SIG-M5 treated with dmso at 0.1 percent for 504 hours (cell line): ENCODE data around the gene CDH13.

ENCODE experiments used
- DNase-seq: peaks from one replicate; lab custom pipeline; 2025; ENCODE audit not compliant: unreplicated experiment; lab: John Stamatoyannopoulos, UW

Gene CDH13

DNA sequence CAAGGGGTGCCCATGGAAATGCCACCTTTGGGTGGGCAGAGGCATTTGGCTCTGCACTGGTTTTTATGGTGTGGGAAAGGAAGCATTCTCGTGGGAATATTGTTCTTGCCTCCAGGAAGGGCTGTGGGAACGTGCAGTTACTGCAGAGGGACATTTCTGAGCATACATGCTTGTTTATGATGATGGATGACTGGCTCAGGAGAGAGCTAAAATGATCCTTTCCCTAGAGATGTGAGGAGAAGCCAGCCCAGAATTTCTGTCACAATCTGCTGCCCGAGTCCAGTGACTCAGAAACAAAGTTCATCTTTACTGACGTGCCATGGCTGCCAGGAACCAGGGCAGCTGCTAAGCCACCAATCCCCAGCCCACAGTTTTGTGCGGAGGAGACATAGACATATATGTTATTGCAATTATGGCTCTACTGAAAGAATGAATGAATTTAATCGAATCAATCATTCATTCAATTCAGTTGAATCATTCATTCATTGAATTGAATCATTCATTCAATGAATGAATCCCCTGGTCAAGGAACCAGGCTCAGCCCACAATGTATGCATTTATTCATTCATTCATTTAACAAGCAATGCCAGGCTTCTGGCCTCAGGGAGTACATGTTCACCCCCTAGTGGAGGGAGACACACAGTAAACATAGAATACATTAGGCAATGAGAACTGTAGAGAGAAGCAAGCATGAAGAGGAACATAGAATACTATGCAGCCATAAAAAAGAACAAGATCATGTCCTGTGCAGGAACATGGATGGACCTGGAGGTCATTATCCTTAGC lies 766.6 kb downstream of the CDH13 start:
- no peak for DNase-seq

GRCh38 chr16:83397601-83398291 lies 771.0 kb downstream of the CDH13 start:
- no peak for DNase-seq

- DNase-seq = no peak
Measured at GRCh38 chr16:83400234-83400633, 773.5 kb downstream of the CDH13 start.

DNA sequence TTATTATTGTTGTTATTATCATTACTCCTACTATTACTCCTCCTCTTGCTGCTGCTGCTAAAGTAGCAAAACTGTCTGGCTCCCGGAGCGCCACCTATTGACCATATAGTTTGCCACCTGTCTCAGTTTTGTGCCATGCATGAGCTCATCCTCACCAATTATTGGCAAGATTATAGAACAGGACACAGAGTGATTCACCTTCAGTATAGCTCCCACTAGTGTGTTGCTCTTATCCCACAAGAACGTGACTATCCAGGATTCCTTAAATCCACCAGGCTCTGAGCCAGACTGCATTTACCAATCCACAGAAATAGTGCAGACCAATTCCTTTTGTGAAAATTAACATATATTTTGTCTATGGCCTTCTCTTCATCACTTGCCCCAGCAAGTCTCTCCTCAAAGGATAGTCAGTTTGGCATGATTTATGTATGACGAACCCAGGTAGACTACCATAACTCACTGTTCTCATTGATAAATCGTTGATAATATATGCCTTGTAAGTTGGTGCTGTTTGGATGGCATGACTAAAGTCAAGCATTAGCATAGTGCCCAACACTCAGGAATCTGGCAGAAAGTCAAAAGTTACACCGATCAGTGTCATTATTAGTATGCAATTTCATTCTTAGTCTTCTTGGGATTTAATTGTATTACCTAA lies 775.5 kb downstream of the CDH13 start:
- DNase-seq = no peak

DNA sequence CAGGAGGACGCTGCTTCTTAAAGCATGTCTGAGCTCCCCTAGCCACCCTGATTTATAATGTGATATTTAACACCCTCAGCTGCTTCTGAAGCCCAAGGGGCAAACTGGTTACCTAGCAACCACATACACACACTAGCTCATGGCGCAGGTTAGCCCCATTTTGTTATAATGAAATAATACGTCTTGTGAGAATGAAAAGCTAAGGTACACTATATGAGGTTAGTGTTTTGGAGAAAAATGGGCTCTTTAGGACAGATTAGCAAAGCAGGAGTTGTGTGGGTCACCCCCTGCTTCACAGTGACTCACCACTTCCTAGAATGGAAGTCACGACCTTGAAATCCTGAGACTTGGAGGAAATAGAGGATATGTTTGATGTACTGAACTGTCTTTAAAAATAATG lies 776.2 kb downstream of the CDH13 start:
- DNase-seq = no peak

DNA sequence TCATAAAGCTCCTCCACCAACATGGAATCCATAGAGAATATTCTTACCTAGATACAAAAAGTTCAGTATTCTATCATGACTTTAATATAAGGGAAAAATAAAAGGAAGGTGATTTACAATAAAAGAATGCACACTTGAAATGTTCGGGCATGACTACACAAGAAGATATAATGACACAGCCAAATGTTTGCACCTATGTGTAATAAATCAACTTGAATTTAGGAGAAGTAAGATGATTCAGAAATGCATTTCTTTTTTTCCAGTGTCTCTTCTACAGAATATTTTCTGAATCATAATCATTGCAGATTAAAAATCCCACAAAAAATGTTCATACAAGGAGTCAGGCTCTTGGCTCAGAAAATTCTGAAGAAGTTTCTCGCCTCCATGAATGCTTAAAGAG lies 777.0 kb downstream of the CDH13 start:
- DNase-seq = no peak

- DNase-seq = no peak
Measured at GRCh38 chr16:83404261-83404660, 777.5 kb downstream of the CDH13 start.

- DNase-seq = no peak
Measured at GRCh38 chr16:83407928-83408327, 781.2 kb downstream of the CDH13 start.

DNA sequence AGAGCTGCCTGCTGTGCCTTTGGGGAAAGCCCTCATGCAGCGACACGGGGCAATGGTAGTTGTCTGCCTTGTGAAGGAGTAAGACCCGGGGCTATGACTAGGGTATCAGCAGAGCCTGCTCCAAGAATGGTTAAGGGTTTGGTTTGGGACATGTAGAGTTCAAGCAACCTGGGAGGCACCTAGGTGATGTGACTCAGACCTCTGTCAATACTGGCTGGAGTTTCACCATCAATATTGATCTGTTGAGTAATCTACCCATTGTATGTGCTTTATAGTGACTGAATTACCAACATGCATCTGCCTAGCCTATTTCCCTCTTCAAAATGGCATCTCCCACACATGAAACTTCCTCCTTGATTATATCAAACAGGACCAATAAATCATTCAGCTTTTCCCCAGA lies 782.6 kb downstream of the CDH13 start:
- DNase-seq = no peak

DNA sequence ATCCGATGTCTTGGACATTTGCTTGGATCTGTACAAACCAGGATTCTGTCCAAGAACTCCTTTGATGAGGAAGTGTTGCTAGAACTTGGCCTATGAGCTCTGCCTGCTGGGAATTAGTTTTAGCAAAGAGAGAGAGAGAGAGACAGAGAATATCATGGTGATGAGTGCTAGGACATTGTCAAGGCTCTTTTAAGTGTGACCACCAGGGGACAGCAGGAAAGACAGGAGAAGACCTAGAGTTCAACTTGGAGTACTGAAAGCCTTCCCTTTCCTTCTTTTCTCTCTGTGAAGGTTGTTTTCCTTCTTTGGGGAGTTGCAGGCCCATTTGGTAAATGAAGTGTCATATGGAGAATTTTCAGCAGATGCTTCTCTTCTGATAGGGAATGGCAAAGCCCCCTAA lies 791.8 kb downstream of the CDH13 start:
- DNase-seq = no peak

DNA sequence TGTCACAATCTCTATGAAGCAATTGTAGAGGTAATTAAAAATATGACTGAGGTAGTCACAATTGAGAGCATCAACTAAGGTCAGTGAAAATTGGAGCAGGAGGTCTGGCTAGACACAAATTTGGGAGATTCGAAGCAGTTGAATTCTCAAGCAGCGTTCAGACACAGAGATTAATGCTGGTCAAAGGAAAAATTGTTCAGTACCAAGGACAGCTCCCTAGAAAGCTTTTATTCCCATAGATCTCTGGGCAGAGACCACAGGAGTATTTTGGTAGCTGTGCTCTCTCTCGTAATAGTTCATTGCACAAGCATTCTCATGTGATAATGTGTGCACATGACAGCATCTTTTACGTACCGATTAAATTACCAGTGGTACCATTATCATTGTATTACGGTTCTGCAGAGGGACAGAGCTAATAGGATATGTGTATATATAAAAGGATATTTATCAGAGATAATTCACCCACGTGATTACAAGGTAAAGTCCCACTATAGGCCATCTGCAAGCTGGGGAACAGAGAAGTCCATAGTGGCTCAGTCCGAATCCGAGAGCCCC lies 793.5 kb downstream of the CDH13 start:
- DNase-seq = no peak

DNA sequence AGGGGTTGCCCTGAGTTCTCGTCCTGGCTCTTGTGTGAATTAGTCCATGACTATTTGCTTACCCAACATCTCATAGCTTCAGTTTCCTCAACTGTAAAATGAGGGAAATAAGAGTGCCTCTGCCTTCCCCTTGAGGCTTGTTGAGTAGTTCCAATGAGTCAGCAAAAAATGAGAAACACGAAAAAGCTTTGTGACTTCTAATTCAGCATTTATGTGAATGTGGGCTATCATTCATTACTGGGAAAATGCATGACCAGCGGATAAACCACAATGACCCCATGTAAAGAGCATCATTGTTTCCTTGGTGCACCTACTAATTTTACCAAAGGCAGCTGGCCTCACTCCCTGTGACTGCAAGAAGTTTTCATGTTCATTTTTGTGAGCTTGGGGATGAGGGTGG lies 806.4 kb downstream of the CDH13 start:
- DNase-seq = no peak

GRCh38 chr16:83437036-83437435 lies 810.3 kb downstream of the CDH13 start:
- no peak for DNase-seq

- DNase-seq = no peak
Measured at GRCh38 chr16:83438326-83438725, 811.6 kb downstream of the CDH13 start.

GRCh38 chr16:83439412-83439811 lies 812.6 kb downstream of the CDH13 start:
- no peak for DNase-seq

- no peak for DNase-seq
Measured at GRCh38 chr16:83441517-83441916, 814.7 kb downstream of the CDH13 start.

DNA sequence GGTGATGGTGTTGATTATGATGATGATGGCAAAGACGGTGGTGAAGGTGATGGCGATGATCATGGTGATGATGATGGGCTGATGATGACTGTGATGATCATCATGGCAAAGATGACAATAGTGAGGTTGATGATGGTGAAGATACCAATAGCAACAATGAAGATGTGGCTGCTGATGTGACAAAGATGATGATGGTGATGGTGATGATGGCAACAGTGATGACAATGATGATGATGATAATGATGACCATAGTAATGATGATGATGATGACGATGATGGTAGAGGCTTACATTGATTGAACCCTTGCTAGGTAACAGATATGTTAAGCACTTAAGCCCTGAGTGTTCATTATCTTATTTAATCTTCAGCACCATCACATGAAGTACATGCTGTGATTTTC lies 817.2 kb downstream of the CDH13 start:
- DNase-seq = no peak

DNA sequence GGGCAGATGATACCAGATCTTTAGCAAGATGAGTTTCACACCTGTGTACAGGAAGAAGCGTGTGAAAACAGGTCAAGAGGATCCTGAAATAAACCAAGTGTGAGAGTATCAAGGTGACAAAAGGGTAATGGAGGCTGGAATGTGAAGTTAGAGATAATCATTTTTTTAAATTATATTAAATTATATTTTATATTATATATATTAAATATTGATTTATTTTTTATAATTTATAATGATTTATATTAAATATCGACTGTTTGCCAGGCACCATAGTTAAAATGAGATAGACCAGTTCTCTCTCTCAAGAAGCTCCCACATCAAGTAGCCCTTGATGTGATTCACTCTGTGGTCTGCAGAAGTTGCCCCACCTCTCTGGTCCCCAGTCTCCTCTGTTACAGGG lies 820.8 kb downstream of the CDH13 start:
- DNase-seq = no peak

GRCh38 chr16:83449861-83450260 lies 823.1 kb downstream of the CDH13 start:
- no peak for DNase-seq

GRCh38 chr16:83453977-83454376 lies 827.2 kb downstream of the CDH13 start:
- DNase-seq = no peak

DNA sequence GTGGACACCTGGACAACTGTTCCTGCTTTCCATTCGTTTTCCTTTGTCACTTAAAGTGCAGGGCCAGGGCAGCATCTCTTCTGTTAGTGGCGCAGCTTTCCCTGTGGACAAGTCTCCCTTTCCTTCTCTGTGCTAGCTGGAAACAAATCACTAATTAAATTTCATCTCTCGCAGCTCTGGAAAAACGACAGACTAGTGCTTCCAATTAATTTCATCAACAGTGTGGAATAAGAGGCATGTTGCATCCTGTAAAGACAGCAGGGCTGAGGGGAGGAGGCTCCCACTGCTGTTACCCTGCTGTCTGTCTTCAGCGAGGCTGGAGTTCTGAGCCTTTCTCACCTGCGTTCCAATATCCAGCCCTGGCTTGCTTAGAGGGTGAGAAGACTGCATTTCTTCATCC lies 828.9 kb downstream of the CDH13 start:
- no peak for DNase-seq

GRCh38 chr16:83456934-83457333 lies 830.2 kb downstream of the CDH13 start:
- DNase-seq = no peak
